ENCODE results near the gene ZNF552.
"Not testable (repeated sequence)": the region's sequence is repeated elsewhere in the genome, so short reads cannot be mapped to it uniquely, and the experiment has no call there.

ZNF552 gene

GRCh38 chr19:57814505-57815246, at the start of gene ZNF552:
Gene ZNF552 (minus strand): TSS chr19:57814913. CDS start chr19:57814743, 170 bp downstream.
- DNase-seq, result peak; percentile 85

GRCh38 chr19:57862351-57862750, 47.6 kb upstream of the ZNF552 start:
- DNase-seq, result not testable (repeated sequence)

- DNase-seq, result not testable (repeated sequence)
Observed at GRCh38 chr19:57854117-57854516, 39.4 kb upstream of the ZNF552 start.

- not testable (repeated sequence) for DNase-seq
Observed at GRCh38 chr19:57851812-57852603, 37.3 kb upstream of the ZNF552 start.

- peak; percentile 3 for DNase-seq
Observed at GRCh38 chr19:57850553-57851017, 35.9 kb upstream of the ZNF552 start.

GRCh38 chr19:57849666-57850473, 35.2 kb upstream of the ZNF552 start, which contains the start of gene ZNF587:
Gene ZNF587 (plus strand): TSS chr19:57849859. CDS start chr19:57850039, 180 bp downstream.
- DNase-seq, result peak; percentile 89

- DNase-seq, result not testable (repeated sequence)
Observed at GRCh38 chr19:57849162-57849665, 34.5 kb upstream of the ZNF552 start.

- not testable (repeated sequence) for DNase-seq
Observed at GRCh38 chr19:57847164-57847563, 32.5 kb upstream of the ZNF552 start.

- DNase-seq, result no peak
Observed at GRCh38 chr19:57841122-57841763, 26.5 kb upstream of the ZNF552 start.

GRCh38 chr19:57838622-57839191, 24.0 kb upstream of the ZNF552 start:
- not testable (repeated sequence) for DNase-seq

- not testable (repeated sequence) for DNase-seq
Observed at GRCh38 chr19:57836991-57837390, 22.3 kb upstream of the ZNF552 start.

GRCh38 chr19:57830071-57830602, 15.4 kb upstream of the ZNF552 start, which contains the start of gene ZNF587B:
Gene ZNF587B (plus strand): TSS chr19:57830299. CDS start chr19:57830529, 230 bp downstream.
- DNase-seq, result peak; percentile 44

- DNase-seq, result no peak
Observed at GRCh38 chr19:57829316-57829715, 14.6 kb upstream of the ZNF552 start.

- no peak for DNase-seq
Observed at GRCh38 chr19:57825511-57825910, 10.8 kb upstream of the ZNF552 start.

- DNase-seq, result not testable (repeated sequence)
Observed at GRCh38 chr19:57823608-57824007, 8.9 kb upstream of the ZNF552 start.

- not testable (repeated sequence) for DNase-seq
Observed at GRCh38 chr19:57823155-57823554, 8.4 kb upstream of the ZNF552 start.

GRCh38 chr19:57821501-57821900, 6.8 kb upstream of the ZNF552 start:
- not testable (repeated sequence) for DNase-seq

- DNase-seq, result not testable (repeated sequence)
Observed at GRCh38 chr19:57821095-57821494, 6.4 kb upstream of the ZNF552 start.

- DNase-seq, result no peak
Observed at GRCh38 chr19:57820599-57820998, 5.9 kb upstream of the ZNF552 start.

- peak; percentile 89 for DNase-seq
Observed at GRCh38 chr19:57819475-57820148, 4.9 kb upstream of the ZNF552 start.

- no peak for DNase-seq
Observed at GRCh38 chr19:57818378-57818777, 3.7 kb upstream of the ZNF552 start.

All from CD4-positive, alpha-beta T cell treated with Interleukin-12 subunit alpha and Interleukin-12 subunit beta, for 1 hour (primary cell).